Neural cell (in vitro differentiated cells): Measurements from ENCODE around the gene TMEM147. TPM values are rescaled to one million over a fixed set of nuclear protein-coding genes. Genes with fewer than 3 reads are reported as not detected.

Source experiments
- H2AFZ ChIP-seq: fragments of 200-600, 300-800 bp; sonication (generic), shearing (Covaris generic); 2 replicates; pipeline ENCODE4 v1.6.0; 2014; ENCODE audit warnings: low read depth, mild to moderate bottlenecking, antibody characterized with exemption, low read length, moderate library complexity
- H3F3A ChIP-seq: fragments of 200-600 bp; shearing (Covaris generic); 2 replicates; pipeline ENCODE4 v1.6.1; 2016; ENCODE audit warnings: mild to moderate bottlenecking, moderate library complexity, mixed read lengths, antibody characterized with exemption, low read length; ENCODE audit not compliant: insufficient read depth, poor library complexity, severe bottlenecking
- H3K27ac ChIP-seq: fragments of 200-600, 300-800 bp; sonication (generic), shearing (Covaris generic); 2 replicates; pipeline ENCODE4 v1.5.1; 2014; ENCODE audit warnings: mild to moderate bottlenecking, low read length, moderate library complexity
- H3K27me3 ChIP-seq: fragments of 300-800, 200-600 bp; sonication (generic), shearing (Covaris generic); 2 replicates; pipeline ENCODE4 v1.6.0; 2014; ENCODE audit warnings: mild to moderate bottlenecking, low read depth, low read length, moderate library complexity; ENCODE audit not compliant: insufficient read depth
- H3K36me3 ChIP-seq: fragments of 300-800, 200-600 bp; sonication (generic), shearing (Covaris generic); 2 replicates; pipeline ENCODE4 v1.5.1; 2014; ENCODE audit warnings: mild to moderate bottlenecking, antibody characterized with exemption, low read length, moderate library complexity; ENCODE audit not compliant: insufficient read depth
- H3K4me2 ChIP-seq: fragments of 300-800, 200-600 bp; sonication (generic), shearing (Covaris generic); 2 replicates; pipeline ENCODE4 v1.6.0; 2014; ENCODE audit warnings: mild to moderate bottlenecking, low read length
- H3K4me3 ChIP-seq: fragments of 300-800, 200-600 bp; sonication (generic), shearing (Covaris generic); 2 replicates; pipeline ENCODE4 v1.5.1; 2014; ENCODE audit warnings: mild to moderate bottlenecking, low read length, moderate library complexity
- H3K79me2 ChIP-seq: fragments of 200-600 bp; shearing (Covaris generic); replicated peaks from 2 replicates; pipeline ENCODE4 v1.6.0; 2014; ENCODE audit warnings: mild to moderate bottlenecking, low read length, moderate library complexity; ENCODE audit not compliant: insufficient read depth
- H3K9ac ChIP-seq: fragments of 300-800, 200-600 bp; sonication (generic), shearing (Covaris generic); 2 replicates; pipeline ENCODE4 v1.6.1; 2016; ENCODE audit warnings: mild to moderate bottlenecking, low read length, mixed read lengths
- H3K9me2 ChIP-seq: fragments of 200-600 bp; shearing (Covaris generic); 2 replicates; pipeline ENCODE4 v1.6.1; 2016; ENCODE audit warnings: mild to moderate bottlenecking, low read length, mixed read lengths; ENCODE audit not compliant: insufficient read depth
- H3K9me3 ChIP-seq: fragments of 200-600, 300-800 bp; sonication (generic), shearing (Covaris generic); 2 replicates; pipeline ENCODE4 v1.6.1; 2016; ENCODE audit warnings: mild to moderate bottlenecking, mixed run types, low read length, moderate library complexity, mixed read lengths
- H4K20me1 ChIP-seq: fragments of 200-600 bp; shearing (Covaris generic); 2 replicates; pipeline ENCODE4 v1.6.1; 2016; ENCODE audit warnings: mild to moderate bottlenecking, mixed run types; ENCODE audit not compliant: insufficient read depth
- CTCF ChIP-seq: fragments of 450-650 bp; IDR thresholded peaks from 2 replicates; pipeline ENCODE4 v1.5.1; 2014; ENCODE audit warnings: antibody characterized with exemption, mild to moderate bottlenecking, moderate library complexity; ENCODE audit not compliant: poor library complexity, severe bottlenecking
- EP300 ChIP-seq: fragments of 450-650 bp; conservative IDR thresholded peaks from 2 replicates; pipeline ENCODE4 v1.6.1; 2014; ENCODE audit warnings: antibody characterized with exemption, mild to moderate bottlenecking, moderate library complexity; ENCODE audit not compliant: poor library complexity, severe bottlenecking
- EZH2 ChIP-seq: fragments of 200-600, 300-800 bp; shearing (Covaris generic), sonication (generic); IDR thresholded peaks from 2 replicates; pipeline ENCODE4 v1.6.1; 2014; ENCODE audit warnings: antibody characterized with exemption, low read length, borderline replicate concordance, mild to moderate bottlenecking; ENCODE audit not compliant: insufficient read depth, poor library complexity, severe bottlenecking
- MXI1 ChIP-seq: fragments of 450-650 bp; conservative IDR thresholded peaks from 2 replicates; pipeline ENCODE4 v1.6.1; 2014; ENCODE audit warnings: antibody characterized with exemption, mild to moderate bottlenecking; ENCODE audit not compliant: poor library complexity, severe bottlenecking
- POLR2AphosphoS5 ChIP-seq: IDR thresholded peaks from 2 replicates; pipeline ENCODE4 v1.6.1; 2012
- RAD21 ChIP-seq: fragments of 450-650 bp; conservative IDR thresholded peaks from 2 replicates; pipeline ENCODE4 v1.6.1; 2014; ENCODE audit warnings: antibody characterized with exemption, mild to moderate bottlenecking, moderate library complexity
- REST ChIP-seq: IDR thresholded peaks from 2 replicates; pipeline ENCODE4 v1.6.1; 2012; ENCODE audit warnings: borderline replicate concordance
- SMC3 ChIP-seq: fragments of 450-650 bp; conservative IDR thresholded peaks from 2 replicates; pipeline ENCODE4 v1.6.1; 2014; ENCODE audit warnings: antibody characterized with exemption, mild to moderate bottlenecking, moderate library complexity; ENCODE audit not compliant: poor library complexity
- TAF1 ChIP-seq: IDR thresholded peaks from 2 replicates; pipeline ENCODE4 v1.6.1; 2012; ENCODE audit warnings: low read depth
- polyA plus RNA-seq: library from polyadenylated mRNA; depleted of rRNA; stranded (reverse); fragments of >200 nt; gene quantifications from 2 replicates; pipeline ENCODE4 v1.2.3, GENCODE V29; 2014

TMEM147 gene
- polyA plus RNA-seq, 1 donor from 2014 or later: 106 TPM

GRCh38 chr19:35514282-35514809 lies 31.1 kb upstream of the TMEM147 start:
- TF ChIP-seq CTCF: no peak
- no peak for TF ChIP-seq POLR2AphosphoS5
- no peak for TF ChIP-seq EZH2
- no peak for TF ChIP-seq REST
- TF ChIP-seq EP300: no peak
- no peak for TF ChIP-seq TAF1
- TF ChIP-seq SMC3: no peak
- no peak for TF ChIP-seq RAD21
- no peak for TF ChIP-seq MXI1
- Histone ChIP-seq H3K4me3 (no peak overlapping the region), H3K9me3 (no peaks in the 10 kb centered on the region), H3F3A (no peaks in the 10 kb centered on the region), H3K27ac (no peak overlapping the region), H3K4me2 (no peak overlapping the region), H3K79me2 (no peaks in the 10 kb centered on the region), H3K36me3 (no peaks in the 10 kb centered on the region), H2AFZ (no peak overlapping the region), H4K20me1 (no peaks in the 10 kb centered on the region), H3K9me2 (no peaks in the 10 kb centered on the region), H3K27me3 (peaks cover 25% of the 10 kb centered on the region), H3K9ac (no peak overlapping the region)

- no peak overlapping the region for H3K4me3 ChIP-seq
- H3K27me3 ChIP-seq: peaks cover 7% of the 10 kb centered on the region
- no peak overlapping the region for H2AFZ ChIP-seq
- no peak overlapping the region for H3K4me2 ChIP-seq
- no peaks in the 10 kb centered on the region for H3K36me3 ChIP-seq
- H3K9me2 ChIP-seq: no peaks in the 10 kb centered on the region
- no peaks in the 10 kb centered on the region for H3K79me2 ChIP-seq
- H3K9ac ChIP-seq: no peak overlapping the region
- H3K27ac ChIP-seq: no peak overlapping the region
- no peaks in the 10 kb centered on the region for H3K9me3 ChIP-seq
- no peak for TF ChIP-seq SMC3
- TF ChIP-seq POLR2AphosphoS5: no peak
- no peak for TF ChIP-seq REST
- TF ChIP-seq EP300: no peak
- no peak for TF ChIP-seq MXI1
- no peak for TF ChIP-seq TAF1
- no peak for TF ChIP-seq EZH2
- TF ChIP-seq CTCF: no peak
- TF ChIP-seq RAD21: no peak
- H4K20me1 ChIP-seq: no peaks in the 10 kb centered on the region
- no peaks in the 10 kb centered on the region for H3F3A ChIP-seq
Observed at GRCh38 chr19:35516310-35516709, 29.1 kb upstream of the TMEM147 start.
